ENCODE results near the gene DNER. TPM values are rescaled to one million over a fixed set of nuclear protein-coding genes. Genes with fewer than 3 reads are reported as not detected.

The DNER gene
- total RNA-seq, 2 donors from 2014 or later: 0.40 to 1.3 TPM

DNA sequence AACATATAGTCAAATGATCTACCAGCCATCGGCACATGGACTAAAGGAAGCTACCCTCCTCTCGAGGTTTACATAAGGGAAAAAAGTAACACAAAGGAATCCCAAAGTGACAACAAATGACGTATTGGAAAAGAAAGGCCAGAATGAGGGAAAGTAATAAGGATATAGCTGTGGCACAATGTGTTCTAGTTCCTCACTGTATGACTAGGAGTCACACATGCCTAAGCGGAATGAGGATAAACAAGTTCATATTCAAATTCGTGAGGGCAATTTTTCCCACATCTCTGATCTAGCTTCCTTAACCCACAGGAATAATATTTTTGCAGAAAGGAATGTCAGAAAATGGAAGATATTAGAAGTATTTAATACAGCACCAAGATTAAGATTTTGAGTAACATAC lies 281.0 kb downstream of the DNER start:
- ATAC-seq: no peak
- intact Hi-C loops (cut with DNase I, micrococcal nuclease): loop anchor here in 1 of 2 donors (5.0 kb wide), 1 partner anchor 154 kb away; no protein-coding TSS in a partner anchor
- no peak for DNase-seq

DNA sequence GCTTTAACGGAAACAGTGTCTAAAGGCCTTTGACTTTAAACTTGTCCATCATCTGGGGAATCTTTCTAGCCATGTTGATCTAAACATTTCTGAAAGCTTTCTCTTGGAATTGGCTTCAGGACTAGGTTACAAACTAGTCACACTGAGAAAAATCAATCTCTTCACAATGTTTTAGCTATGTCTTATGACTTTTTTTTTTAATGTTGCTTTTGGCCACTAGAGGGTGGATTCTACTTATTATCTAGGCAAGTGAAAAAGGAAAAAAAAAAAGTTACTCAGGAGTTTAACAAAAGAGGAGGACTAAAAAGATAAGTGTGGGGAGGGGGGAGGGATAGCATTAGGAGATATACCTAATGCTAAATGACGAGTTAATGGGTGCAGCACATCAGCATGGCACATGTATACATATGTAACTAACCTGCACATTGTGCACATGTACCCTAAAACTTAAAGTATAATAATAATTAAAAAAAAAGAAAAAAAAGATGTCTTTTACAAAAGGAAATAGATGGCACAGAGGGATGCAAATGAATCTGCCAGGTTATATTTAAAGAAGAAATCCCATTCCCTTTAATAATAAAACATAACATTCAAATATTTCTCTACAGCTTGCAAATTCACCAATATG lies 282.9 kb downstream of the DNER start:
- ATAC-seq: no peak
- no peak for DNase-seq
- intact Hi-C loops (cut with DNase I, micrococcal nuclease): loop anchor here in 1 of 2 donors (5.0 kb wide), 1 partner anchor 156 kb away; no protein-coding TSS in a partner anchor

DNA sequence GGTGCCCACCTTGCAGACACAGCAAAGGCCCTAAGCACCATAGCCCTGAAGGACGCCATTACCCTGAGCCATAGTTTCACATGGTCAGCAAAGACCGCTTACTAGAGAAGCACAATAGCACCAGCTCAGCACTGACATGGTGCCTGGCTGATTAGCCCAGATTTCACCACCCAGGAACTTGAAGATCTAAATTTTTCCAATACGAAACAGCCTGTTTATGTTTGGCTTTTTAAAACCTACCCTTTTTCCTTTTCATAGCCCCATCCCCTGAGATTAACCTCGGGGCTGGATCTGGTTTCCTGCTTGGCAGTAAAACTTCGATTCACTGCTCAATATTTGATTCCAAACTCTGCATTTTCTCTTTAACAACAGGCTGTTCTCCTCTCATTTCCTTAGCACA lies 284.8 kb downstream of the DNER start:
- intact Hi-C loops (cut with DNase I, micrococcal nuclease): no loop called here
- ATAC-seq (no peak), DNase-seq (no peak)

DNA sequence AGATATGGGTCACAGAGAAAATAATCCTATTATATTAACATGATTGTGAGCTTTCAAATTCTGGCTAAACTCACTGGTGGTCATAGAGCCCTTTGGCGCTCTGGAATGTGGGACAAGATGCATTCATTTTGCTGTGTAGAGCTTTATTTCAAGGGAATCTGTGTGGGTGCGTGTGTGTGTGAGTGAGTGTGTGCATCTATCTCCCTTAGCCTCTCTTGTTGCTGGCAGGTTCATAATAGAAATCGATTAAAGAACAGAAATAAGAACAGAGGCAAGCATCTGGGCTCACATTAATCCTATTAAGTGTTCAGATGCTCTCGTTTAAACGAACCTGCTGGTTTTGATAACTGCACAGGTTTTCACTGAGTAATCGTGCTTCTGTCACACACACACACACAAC lies 287.9 kb downstream of the DNER start:
- intact Hi-C loops (cut with DNase I, micrococcal nuclease): no loop called here
- ATAC-seq: no peak

DNA sequence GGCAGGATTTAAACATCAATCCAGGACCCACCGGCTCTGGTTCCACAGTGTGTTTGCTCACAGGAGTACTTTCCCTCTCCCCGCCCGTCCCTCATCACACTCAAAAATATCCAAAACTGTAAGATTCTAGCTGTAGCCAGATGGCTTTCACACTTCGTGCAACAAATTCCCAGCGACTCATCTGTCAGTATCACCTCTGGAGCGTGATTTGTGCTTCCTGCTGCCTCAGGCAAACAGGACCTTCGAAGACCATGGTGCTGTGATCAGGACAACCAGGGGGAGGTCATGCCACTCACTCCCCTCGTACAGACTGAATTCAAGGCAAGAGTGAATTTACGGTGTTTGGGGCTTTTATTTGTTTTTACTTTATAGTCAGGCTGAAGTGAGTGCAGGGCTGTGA lies 288.8 kb downstream of the DNER start:
- DNase-seq: no peak
- no peak for ATAC-seq
- intact Hi-C loops (cut with DNase I, micrococcal nuclease): no loop called here

More for the DNA sequence above, 287.9 kb downstream of the DNER start:
- DNase-seq: no peak

DNA sequence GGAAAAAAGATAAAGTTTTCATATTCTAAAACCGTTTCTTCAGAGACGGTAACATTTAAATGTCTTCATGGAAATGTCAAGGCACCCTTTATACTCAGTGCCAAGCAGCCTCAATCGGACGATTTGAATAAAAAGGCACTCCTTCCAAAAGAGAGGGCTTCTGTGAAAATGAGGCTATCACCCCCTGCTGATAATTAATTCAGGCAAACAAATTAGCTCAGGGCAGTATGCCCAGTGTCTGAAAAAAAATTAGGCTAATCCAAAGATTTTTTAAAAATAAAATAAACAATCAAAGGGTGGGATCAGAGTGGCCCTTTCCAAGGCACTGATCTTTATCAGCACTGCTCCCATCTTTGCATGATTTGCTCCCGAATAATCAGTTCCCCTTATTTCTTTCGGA lies 292.3 kb downstream of the DNER start:
- DNase-seq: no peak
- intact Hi-C loops (cut with DNase I, micrococcal nuclease): no loop called here
- no peak for ATAC-seq

DNA sequence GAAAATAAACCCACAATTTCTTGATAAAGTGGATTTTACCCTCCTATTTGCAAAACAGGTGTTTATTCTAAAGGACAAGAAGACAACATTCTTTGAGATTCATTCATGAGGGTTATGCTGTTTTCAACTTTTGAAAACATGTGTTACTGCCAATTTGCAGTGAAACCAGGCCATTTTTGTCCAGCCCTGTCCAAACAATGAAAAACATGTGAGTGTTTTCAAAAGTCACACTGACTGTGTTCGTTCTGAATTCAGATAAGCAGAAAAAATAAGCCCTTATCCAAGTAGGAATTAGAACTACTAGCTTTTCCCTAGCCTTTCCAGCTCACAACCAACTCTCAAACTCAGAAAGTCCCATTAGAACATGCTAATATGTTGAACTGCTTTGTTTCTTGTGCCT lies 295.2 kb downstream of the DNER start:
- intact Hi-C loops (cut with DNase I, micrococcal nuclease): no loop called here
- DNase-seq (no peak), ATAC-seq (no peak)

DNA sequence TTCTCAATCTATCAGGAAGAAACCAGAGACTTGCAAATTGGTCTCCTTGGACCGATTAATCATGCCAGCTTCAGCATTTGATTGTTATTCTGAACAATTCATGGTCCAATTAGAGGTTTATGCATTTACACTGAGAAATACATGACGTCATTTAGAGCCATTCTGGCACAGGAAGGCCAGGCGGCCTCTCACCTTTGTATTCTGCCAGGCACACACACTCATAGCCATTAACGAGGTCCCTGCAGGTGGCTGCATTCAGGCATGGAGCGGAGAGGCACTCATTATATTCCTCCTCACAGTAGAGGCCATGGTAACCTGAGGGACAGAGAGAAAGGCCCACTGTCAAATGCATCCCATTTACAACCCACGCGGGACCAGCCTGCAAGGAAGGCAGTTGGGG lies 296.4 kb downstream of the DNER start:
- intact Hi-C loops (cut with DNase I, micrococcal nuclease): no loop called here

DNA sequence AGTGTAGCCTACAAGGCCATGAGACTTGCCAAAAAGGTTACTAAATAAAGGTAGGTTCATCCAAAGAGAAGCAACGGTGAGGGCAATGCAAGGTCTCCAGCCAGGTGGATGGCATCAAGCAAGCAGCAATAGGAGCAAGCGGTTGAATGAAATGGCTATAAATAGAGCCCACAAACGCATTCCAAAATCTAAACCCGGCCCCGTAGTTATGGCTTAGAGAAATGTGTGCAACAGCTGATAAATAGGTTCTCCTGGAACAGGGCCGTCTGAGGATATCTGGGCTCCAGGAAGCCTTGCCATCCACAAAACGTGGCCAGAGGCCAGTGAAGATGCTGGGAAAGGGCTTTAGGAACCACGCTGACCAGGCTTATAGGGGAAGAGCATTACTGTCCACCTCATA lies 297.2 kb downstream of the DNER start:
- intact Hi-C loops (cut with DNase I, micrococcal nuclease): no loop called here
- no peak for ATAC-seq
- DNase-seq: no peak

More for the DNA sequence above, 296.4 kb downstream of the DNER start:
- ATAC-seq: no peak
- DNase-seq: no peak

DNA sequence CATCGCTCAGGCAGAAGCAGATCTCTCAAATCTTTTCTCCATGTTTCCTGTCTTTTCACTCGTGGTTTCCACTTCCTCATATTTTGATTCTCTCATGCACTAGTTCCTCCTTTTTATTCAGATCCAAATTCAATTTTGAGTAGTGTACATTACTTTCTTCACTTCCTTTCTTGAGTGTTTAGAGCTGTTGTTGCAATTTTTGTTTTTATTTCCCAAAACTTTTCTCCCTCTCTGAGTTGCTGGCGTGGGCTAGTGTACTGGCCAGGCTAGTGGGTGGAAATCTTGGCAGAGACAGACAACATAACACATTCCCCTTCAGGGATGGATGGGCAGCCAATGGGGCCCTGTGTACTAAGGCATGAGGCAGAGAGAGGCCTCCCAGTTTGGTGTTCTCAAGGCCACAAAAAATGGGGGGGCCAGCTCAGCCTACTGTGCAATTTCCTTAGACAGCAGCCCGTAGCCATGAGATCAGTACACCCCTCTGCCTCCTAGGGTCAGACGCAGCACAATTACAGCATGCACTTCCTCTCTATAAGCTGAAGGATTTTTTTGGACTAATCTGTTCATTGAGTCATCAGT lies 298.1 kb downstream of the DNER start:
- peak; percentile 20 for ATAC-seq
- peak; percentile 28 to 62 for DNase-seq

DNA sequence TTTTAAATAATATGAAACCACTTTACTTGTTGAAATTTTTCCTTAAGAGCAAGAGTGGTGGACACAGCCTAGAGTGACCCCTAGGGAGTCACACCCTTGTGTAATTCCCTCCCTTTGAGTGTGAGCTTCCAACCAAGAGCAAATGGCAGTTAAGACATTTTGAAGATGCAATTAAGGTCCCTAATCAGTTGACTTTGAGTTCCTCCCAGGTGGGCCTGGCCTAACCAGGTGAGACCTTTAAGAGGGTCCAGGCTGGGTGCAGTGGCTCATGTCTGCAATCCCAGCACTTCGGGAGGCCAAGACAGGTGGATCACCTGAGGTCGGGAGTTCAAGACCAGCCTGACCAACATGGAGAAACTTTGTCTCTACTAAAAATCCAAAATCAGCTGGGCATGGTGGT lies 299.7 kb downstream of the DNER start:
- DNase-seq (no peak), ATAC-seq (no peak)
- intact Hi-C loops (cut with DNase I, micrococcal nuclease): no loop called here

More for the DNA sequence above, 298.1 kb downstream of the DNER start:
- intact Hi-C loops (cut with DNase I, micrococcal nuclease): no loop called here

DNA sequence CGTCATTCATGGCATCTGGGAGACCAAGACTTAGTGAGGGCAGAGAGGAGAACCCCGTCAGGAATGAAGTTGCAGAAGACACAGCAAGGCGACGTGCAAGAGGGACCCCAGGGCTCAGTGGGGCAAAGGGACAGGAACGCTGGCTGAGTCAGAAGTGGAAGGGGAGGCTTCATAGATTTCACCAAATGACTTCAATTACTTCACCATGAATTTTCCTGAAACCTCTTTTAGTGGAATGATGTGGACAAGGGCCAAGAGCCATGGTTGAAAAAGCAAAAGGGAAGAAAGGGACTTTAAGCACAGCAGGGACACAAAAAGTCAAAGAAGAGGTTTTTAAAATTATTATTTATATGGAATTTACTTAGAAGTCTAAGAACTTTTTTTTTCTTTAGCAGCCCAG lies 301.7 kb downstream of the DNER start:
- ATAC-seq: no peak
- intact Hi-C loops (cut with DNase I, micrococcal nuclease): no loop called here
- no peak for DNase-seq

DNA sequence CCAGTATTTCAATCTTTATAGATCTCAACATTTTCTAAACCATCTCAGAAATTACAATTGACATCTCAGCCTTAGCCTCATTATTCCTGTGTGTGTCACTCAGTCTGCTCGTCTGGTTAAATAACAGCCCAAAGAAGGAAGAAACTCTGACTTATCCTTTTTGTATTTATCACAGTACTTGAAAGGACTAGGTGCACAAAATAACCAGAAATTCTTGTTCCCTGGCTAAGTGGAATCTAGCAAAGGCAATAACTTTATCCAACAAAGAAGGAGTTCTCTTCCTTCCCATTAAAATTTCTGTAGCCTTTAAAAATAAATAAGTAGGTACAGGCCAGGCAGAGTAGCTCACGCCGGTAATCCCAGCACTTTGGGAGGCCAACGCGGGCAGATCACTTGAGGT lies 303.4 kb downstream of the DNER start:
- DNase-seq: no peak
- ATAC-seq: no peak
- intact Hi-C loops (cut with DNase I, micrococcal nuclease): no loop called here

DNA sequence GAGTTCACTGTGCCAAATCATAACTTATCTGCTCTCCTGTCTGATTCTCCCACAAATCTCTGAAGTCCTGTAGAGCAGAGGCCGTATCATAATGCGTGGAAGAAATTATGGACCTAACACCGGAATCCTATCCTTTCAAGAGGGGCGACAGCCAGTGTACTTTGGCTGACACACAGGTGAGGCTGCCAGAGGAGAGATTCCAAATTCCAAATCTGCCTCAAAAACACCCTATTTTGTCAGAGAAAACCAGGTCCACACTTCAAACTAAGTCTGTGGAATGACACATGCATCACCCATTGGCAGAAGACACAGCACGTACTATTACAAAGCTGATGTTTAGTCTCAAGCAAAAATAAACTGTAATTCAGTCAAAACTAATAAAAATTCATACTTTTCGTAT lies 304.1 kb downstream of the DNER start:
- intact Hi-C loops (cut with DNase I, micrococcal nuclease): no loop called here
- DNase-seq (no peak), ATAC-seq (no peak)

DNA sequence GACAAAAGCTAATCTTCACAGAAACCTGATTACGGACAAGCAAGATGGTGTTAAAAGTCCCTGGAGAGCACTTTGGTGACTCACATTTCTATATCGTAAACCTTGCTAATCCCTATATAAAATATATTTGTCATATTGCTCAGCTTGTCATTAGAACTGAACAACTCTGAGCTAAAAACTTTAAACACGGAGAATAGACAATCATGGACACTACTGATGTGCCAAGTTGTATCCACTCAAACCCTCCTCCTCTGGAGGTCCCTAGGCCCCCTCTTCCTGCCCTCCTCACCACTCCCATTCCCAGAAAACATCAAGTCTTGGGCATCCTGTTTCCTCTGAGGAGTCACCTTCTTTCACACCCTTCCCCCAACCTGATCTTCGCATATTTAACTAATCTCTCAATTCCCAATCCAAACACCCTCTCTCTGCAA lies 304.6 kb downstream of the DNER start:
- no peak for ATAC-seq
- DNase-seq: no peak
- intact Hi-C loops (cut with DNase I, micrococcal nuclease): no loop called here

DNA sequence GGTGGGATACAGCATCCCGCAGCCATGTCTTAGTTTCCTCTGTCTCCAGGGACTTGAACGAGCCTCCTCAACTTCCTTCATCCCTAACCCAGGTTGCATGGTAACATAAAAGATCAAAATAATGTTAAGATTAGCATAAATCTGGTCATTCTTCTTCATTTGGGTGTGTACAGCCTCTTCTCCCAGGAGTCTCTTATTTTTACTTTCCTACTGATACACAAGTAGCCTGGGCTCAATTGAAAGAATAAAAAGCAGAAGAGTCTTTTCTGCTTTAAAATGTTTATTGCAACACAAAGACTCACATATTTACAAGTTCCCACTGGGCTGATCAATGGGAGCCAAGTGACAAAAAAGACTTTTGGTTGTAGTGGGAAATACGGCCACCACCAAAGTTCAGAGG lies 305.4 kb downstream of the DNER start:
- intact Hi-C loops (cut with DNase I, micrococcal nuclease): no loop called here
- ATAC-seq: no peak
- DNase-seq: no peak

DNA sequence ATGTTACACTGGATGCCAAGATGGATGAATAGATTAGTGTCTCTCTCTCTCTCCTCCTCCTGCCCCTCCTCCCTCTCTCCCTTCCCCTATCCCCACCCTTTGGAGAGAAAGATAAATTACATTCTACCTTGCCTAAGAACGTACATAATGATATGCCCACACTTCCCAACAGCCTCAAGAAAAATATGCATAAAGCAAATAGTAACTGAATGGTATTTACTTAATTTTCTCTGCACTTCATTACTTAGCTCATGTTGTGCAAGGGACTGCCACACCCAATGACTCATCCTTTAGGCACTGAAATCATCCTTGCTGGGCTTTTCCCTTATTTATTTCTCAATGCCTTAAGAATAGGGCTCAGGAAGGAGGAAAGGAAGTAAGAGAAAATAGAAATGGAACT lies 306.0 kb downstream of the DNER start:
- intact Hi-C loops (cut with DNase I, micrococcal nuclease): no loop called here
- DNase-seq: peak in 1 of 2 donors; percentile 37
- ATAC-seq: peak; percentile 68

DNA sequence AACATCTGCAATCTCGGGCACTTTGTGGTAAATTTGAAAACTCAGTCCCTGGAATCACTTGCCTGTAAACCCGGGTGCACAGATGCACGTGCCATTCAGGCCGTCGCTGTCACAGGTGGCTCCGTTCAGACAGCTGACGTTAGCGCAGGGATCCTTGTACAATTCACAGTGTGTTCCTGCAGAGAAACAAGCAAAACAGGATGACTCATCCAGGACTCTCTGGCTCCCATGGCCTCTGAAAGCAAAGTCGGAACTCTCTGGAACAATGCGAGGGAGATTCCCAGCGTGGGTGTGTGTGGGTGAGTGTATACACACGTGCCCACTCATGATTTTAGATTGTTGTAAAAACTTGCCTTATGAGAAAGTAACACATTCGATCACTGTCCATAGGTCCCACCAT lies 307.2 kb downstream of the DNER start:
- DNase-seq (peak; percentile 15 to 65), ATAC-seq (peak; percentile 59)
- intact Hi-C loops (cut with DNase I, micrococcal nuclease): no loop called here

DNA sequence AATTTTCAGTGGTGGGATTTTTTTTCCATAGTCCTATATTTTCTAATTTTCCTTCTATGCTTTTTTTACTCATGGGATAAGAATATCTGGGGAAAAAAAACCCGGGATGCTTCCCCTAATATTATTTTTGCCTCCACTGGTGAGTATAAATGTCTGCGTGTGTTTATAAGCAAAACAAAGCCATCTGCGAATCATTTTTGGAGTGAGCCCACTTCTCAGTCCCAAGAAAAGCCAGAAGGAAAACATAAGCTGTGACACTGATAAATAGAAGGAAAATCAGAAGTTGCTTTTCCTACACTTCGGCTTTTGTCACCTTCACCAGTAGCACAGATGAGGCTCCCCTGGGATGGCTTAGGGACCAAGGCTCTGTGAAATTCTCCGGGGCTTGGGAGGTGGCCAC lies 308.6 kb downstream of the DNER start:
- ATAC-seq (no peak), DNase-seq (no peak)
- intact Hi-C loops (cut with DNase I, micrococcal nuclease): no loop called here

DNA sequence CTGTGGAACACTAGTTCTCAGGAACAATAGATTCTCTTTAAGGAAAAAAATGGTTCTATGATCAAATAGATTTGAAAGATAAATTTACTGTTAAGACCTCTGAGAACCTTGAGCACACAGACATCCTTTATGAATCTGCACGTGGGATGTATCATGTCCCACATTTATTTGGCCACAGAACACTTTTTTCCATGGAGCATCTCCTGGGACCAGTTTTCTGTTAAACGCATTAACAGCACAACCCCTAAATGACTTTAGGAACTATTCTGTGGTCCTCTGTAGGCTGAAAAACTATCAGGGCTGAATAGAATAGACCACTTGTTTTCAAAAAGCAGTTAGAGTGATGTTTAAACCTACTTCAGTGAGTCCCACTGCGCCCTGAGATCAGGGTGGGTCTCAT lies 311.1 kb downstream of the DNER start:
- no peak for DNase-seq
- intact Hi-C loops (cut with DNase I, micrococcal nuclease): no loop called here
- ATAC-seq: no peak
